ENCODE measurements around the gene RHOT2. TPM values are rescaled to one million over a fixed set of nuclear protein-coding genes. Genes with fewer than 3 reads are reported as not detected.

Gene RHOT2
- total and polyA plus RNA-seq, 9 of the 15 experiments (the other 6 are each of a cell fraction or from before 2014, with no cell fraction given), result 5.0 to 373 (median 112) TPM

- no peak for TF ChIP-seq AFF4 (CRISPR knock-in tag; IDR thresholded peaks at IDR 0.05)
- TF ChIP-seq ZNF740 (CRISPR knock-in tag; IDR thresholded peaks at IDR 0.05), result no peak
- no peak for TF ChIP-seq ZNF740 (tag; IDR thresholded peaks at IDR 0.05)
- TF ChIP-seq ZNF134 (CRISPR knock-in tag; conservative IDR thresholded peaks at IDR 0.05), result no peak
- no peak for TF ChIP-seq GTF2B (IDR thresholded peaks at IDR 0.05; ENCODE audit: extremely low read depth, insufficient read length)
- TF ChIP-seq SRF (CRISPR knock-in tag; IDR thresholded peaks at IDR 0.05), result no peak
- no peak for TF ChIP-seq BRD9 (IDR thresholded peaks at IDR 0.05; ENCODE audit: low read depth, partially characterized antibody)
- TF ChIP-seq SIN3B (IDR thresholded peaks at IDR 0.05; ENCODE audit: low read depth), result no peak
- TF ChIP-seq ZNF41 (CRISPR knock-in tag; conservative IDR thresholded peaks at IDR 0.05), result no peak
- TF ChIP-seq SAFB (IDR thresholded peaks at IDR 0.05; ENCODE audit: borderline replicate concordance, low read depth, low read length), result no peak
- TF ChIP-seq ZNF217 (CRISPR knock-in tag; IDR thresholded peaks at IDR 0.05), result no peak
- no peak for TF ChIP-seq NFATC3 (IDR thresholded peaks at IDR 0.05)
- no peak for TF ChIP-seq DNMT1 (IDR thresholded peaks at IDR 0.05)
- TF ChIP-seq MYC (IDR thresholded peaks at IDR 0.05; ENCODE audit: low read depth, low read length), result no peak
- TF ChIP-seq MYC (CRISPR knock-in tag; IDR thresholded peaks at IDR 0.05; ENCODE audit: borderline replicate concordance, low read depth), result no peak
- TF ChIP-seq ETV5 (CRISPR knock-in tag; IDR thresholded peaks at IDR 0.05; ENCODE audit: low read depth), result no peak
- no peak for TF ChIP-seq ZNF253 (CRISPR knock-in tag; conservative IDR thresholded peaks at IDR 0.05)
- TF ChIP-seq FOXP1 (CRISPR knock-in tag; IDR thresholded peaks at IDR 0.05), result no peak
- no peak for TF ChIP-seq ZBTB33 (CRISPR knock-in tag; IDR thresholded peaks at IDR 0.05)
- no peak for TF ChIP-seq YBX1 (IDR thresholded peaks at IDR 0.05)
- no peak for TF ChIP-seq ZNF23 (CRISPR knock-in tag; IDR thresholded peaks at IDR 0.05)
Observed at GRCh38 chr16:709566-710499, 41.9 kb downstream of the RHOT2 start (continued).

Data from K562 (cell line).